Adipocyte (in vitro differentiated cells): Measurements from ENCODE around the gene GRAMD4.
A peak's percentile ranks its signal among the peaks of the same experiment; 100 is the strongest.

ENCODE experiments used
- DNase-seq: peaks from one replicate; pipeline ENCODE4 v3.0.0-alpha.2; 2015; ENCODE audit warnings: low read depth
- H3K27me3 ChIP-seq: replicated peaks from 2 replicates; pipeline ENCODE4 v1.7.0; 2013; ENCODE audit warnings: mild to moderate bottlenecking, low read length, moderate library complexity; ENCODE audit not compliant: control insufficient read depth, insufficient read depth
- H3K36me3 ChIP-seq: 2 replicates; pipeline ENCODE4 v1.7.0; 2013; ENCODE audit warnings: low read length, mild to moderate bottlenecking, moderate library complexity; ENCODE audit not compliant: control insufficient read depth, insufficient read depth, severe bottlenecking
- H3K4me1 ChIP-seq: 2 replicates; pipeline ENCODE4 v1.7.0; 2013; ENCODE audit warnings: mild to moderate bottlenecking, low read length, moderate library complexity; ENCODE audit not compliant: control insufficient read depth, insufficient read depth
- H3K4me3 ChIP-seq: 2 replicates; pipeline ENCODE4 v1.7.0; 2013; ENCODE audit warnings: mild to moderate bottlenecking, low read length, moderate library complexity
- H3K9ac ChIP-seq: 2 replicates; pipeline ENCODE4 v1.7.0; 2013; ENCODE audit warnings: mild to moderate bottlenecking, low read length, moderate library complexity
- H3K9me3 ChIP-seq: 2 replicates; pipeline ENCODE4 v1.7.0; 2013; ENCODE audit warnings: mild to moderate bottlenecking, low read length, moderate library complexity; ENCODE audit not compliant: control insufficient read depth

GRAMD4 gene

DNA sequence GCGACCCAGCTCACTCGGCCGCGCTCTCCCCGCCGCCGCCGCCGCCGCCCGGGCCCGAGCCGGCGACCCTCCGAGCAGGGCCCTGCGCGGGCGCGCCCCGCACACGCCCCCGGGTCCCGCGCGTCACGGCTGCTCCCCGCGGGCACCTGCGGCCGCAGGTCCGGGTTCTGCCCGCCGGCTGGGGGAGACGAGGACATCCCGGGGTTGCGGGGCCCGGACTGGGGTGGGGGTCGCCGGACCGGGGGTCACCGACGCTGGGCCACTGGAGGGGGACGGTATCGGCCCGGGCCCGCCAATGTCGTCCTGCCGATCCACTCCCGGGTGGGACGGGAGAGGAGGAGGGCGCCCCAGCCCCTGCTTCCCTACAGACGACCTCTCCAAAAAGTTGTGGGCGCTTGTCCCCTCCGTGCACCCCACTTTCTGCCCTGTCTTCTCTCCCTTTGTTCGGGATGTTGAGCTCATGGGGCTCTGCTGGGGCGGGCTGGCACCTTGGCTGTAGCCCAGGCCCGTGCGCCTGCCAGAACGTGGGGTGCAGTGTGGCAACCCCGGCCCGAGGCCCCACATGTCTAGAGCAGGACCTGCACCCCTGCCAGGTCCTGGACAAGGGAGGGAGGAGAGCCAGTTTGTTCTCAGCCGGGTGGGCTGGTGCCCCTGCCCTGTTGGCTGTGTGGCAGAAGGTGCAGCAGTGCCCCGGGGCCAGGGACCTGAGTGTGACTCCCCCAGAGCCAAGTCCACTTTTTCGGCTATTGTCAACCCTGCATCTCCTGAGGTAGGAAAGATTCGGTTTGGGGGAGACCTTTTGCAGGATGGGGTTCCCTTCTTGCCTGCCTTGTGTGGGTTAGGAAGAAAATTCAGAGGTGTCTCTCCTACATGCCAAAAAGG lies 42.6 kb upstream of the GRAMD4 start:
- H3K4me1 ChIP-seq: peaks cover 30% of the 10 kb centered on the region
- peak; percentile 46 for DNase-seq

DNA sequence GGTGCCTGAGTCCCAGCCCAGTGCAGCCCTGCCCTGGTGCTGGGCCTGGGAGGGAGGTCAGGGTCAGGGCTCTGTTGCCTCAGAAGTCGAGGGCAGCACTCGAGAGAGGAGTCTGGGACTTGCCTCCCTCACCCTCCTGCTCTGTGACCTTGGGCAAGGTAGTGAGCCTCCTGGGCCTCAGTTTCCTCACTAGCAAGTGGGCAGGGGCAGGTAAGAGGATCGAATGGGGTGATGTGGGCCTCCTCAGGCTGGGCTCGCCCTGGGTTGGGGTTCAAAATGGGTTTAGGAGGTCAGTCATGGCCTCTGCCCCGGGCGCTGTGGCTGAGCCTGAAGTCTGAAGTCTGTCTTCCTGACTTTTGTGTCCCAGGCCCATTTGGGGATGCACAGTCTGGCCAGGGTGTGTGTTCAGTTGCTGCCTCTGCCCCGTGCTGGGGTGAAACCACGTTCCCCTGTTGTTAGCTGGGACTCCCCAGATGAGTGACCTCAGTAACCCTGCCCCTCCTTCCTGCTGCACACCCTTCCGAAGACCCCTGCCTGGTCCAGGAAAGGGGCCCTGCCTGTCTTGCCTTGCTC lies 41.8 kb upstream of the GRAMD4 start:
- Histone ChIP-seq H3K27me3 (no peaks in the 10 kb centered on the region), H3K9ac (peak overlapping the region; percentile 87), H3K9me3 (no peaks in the 10 kb centered on the region), H3K36me3 (no peaks in the 10 kb centered on the region), H3K4me3 (peak overlapping the region; percentile 86), H3K4me1 (peaks cover 30% of the 10 kb centered on the region)
- DNase-seq: no peak

More for the DNA sequence above, 42.6 kb upstream of the GRAMD4 start:
- peak overlapping the region; percentile 87 for H3K9ac ChIP-seq
- no peaks in the 10 kb centered on the region for H3K9me3 ChIP-seq
- H3K36me3 ChIP-seq: no peaks in the 10 kb centered on the region
- peak overlapping the region; percentile 86 for H3K4me3 ChIP-seq
- no peaks in the 10 kb centered on the region for H3K27me3 ChIP-seq

DNA sequence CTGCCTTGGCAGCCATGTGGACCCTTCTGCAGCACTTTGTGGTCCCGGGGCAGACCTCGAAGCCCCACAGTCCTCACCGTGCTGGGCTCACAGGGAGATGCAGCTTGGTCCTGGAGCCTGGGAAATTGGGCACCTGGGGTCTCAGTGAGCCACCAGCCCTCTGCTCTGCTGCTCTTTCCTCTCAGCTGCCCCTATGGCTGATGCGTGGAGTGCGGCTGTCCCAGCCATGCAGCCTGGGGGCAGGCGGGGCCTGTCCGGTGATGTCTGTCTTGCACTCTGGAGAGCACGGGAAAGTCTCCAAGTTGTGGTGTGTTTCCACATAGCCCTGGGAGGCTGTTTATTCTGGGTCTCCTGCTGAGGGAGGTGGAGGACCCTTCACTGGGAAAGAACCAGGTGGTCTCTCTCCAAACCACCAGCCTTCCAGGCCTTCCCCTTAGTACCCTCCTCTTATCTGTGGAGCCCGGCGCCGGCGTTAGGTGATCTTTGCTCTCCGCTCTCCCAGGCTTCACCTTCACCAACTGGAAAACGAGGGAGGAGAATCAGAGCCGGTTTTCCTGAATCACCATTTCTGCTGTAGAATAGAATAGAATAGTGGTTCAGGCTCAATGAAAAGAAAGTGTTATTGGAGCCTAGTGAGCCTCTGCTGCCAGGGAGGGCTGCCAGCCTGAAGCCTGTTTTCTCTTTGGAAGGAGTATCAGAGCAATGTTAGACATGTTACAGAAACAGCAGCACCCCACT lies 41.2 kb upstream of the GRAMD4 start:
- Histone ChIP-seq H3K36me3 (no peaks in the 10 kb centered on the region), H3K9ac (peak overlapping the region; percentile 87), H3K27me3 (no peaks in the 10 kb centered on the region), H3K4me1 (peaks cover 30% of the 10 kb centered on the region), H3K4me3 (peak overlapping the region; percentile 86), H3K9me3 (no peaks in the 10 kb centered on the region)
- no peak for DNase-seq

DNA sequence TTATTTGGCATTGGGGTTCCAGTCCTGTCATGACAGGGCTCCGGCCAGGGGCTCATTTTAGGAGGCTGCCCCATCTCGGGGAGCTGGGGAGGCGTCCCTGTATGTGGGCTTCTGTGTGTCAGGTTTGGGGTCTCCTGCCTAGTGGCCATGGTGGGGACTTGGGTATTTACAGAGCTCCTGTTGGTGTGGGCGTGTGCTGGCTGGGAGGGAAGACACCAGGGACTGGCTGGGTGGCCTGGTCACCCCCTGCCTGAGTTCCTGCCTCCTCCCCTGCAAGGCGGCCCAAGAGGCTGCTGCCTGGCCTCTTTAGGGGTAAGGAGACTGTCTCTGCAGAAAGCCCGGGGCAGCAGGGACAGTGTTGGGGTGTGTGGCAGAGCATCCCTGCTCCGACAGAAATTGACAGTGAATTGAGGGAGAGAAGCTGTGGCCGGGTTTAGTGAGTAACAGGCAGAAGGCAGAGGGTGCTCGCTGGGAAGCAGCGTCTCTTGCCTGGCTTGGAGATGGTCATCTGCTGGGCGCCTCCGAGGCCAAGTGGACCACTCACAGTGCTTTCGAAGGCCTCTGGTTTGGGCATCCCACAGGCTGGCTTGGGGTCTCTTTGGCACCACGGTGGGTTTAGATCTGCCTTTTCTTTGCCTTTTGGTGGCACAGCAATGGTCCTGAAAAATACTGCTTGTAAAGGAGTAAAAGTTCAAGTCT lies 40.3 kb upstream of the GRAMD4 start:
- peak overlapping the region; percentile 86 for H3K4me3 ChIP-seq
- peaks cover 36% of the 10 kb centered on the region for H3K4me1 ChIP-seq
- peak overlapping the region; percentile 87 for H3K9ac ChIP-seq
- no peaks in the 10 kb centered on the region for H3K36me3 ChIP-seq
- H3K9me3 ChIP-seq: no peaks in the 10 kb centered on the region
- no peak for DNase-seq
- no peaks in the 10 kb centered on the region for H3K27me3 ChIP-seq

DNA sequence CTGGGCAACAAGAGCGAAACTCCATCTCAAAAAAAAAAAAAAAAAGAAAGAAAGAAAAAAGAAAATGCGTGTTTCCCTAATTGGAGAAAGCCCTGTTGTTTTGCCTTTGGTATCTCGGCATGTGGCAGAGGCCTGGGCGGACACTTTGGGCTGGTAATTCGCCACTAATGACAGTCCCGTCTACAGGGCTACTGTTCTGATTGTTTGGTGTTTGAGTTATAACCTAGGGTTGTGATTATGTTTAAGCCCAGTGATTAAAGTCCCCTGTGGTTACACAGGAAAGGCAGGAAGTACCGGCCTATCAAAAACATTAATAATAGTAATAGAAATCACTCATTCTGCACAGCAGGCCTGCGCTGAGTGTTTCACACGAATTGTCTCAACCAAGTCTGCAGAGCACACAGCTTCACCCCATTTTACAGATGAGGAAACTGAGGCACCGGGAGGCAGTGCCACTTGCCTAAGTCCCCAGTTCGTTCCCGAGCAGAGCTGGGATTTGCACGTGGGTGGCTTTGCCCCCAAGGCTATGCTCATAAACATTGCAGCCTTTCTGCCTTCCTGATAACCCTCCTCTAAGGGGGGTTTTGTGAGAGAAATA lies 39.1 kb upstream of the GRAMD4 start:
- Histone ChIP-seq H3K4me3 (no peak overlapping the region), H3K27me3 (no peaks in the 10 kb centered on the region), H3K9me3 (no peaks in the 10 kb centered on the region), H3K36me3 (no peaks in the 10 kb centered on the region), H3K4me1 (peaks cover 36% of the 10 kb centered on the region), H3K9ac (no peak overlapping the region)
- DNase-seq: no peak

DNA sequence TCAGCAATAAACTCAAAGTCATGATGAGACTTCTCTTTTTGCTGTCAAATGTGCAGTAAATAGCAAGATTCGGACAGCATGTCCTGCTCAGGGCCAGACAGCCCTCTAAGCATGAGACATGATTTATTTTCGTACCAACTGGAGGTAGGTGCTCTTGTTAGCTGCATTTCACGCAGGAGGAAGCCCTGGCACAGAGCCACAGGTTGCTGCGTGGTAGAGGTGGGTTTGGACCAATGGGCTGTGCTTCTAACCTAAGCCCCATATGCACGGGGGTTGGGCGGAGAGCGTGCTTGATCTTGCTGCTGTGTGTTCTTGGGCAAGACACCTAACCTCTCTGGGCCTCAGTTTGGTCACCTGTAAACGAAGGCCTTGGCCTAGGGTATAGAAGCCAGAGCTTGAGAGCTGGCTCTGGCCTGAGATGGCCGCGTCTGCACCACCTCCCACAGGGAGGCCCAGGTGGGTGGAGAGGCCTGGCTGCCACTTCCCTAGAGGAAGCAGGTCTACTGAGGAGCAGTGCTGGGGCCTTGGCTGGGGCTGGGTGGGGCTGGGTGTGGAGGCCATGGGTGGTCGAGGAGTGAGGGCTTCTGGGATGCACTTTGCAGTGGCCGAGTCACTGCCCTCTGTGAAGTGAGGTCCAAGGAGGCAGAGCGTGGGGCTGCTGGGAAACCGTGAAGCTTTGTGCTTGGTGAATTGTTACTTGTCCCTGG lies 38.5 kb upstream of the GRAMD4 start:
- Histone ChIP-seq H3K36me3 (no peaks in the 10 kb centered on the region), H3K4me3 (no peak overlapping the region), H3K9ac (no peak overlapping the region), H3K4me1 (peaks cover 36% of the 10 kb centered on the region), H3K27me3 (no peaks in the 10 kb centered on the region), H3K9me3 (no peaks in the 10 kb centered on the region)
- DNase-seq: no peak

DNA sequence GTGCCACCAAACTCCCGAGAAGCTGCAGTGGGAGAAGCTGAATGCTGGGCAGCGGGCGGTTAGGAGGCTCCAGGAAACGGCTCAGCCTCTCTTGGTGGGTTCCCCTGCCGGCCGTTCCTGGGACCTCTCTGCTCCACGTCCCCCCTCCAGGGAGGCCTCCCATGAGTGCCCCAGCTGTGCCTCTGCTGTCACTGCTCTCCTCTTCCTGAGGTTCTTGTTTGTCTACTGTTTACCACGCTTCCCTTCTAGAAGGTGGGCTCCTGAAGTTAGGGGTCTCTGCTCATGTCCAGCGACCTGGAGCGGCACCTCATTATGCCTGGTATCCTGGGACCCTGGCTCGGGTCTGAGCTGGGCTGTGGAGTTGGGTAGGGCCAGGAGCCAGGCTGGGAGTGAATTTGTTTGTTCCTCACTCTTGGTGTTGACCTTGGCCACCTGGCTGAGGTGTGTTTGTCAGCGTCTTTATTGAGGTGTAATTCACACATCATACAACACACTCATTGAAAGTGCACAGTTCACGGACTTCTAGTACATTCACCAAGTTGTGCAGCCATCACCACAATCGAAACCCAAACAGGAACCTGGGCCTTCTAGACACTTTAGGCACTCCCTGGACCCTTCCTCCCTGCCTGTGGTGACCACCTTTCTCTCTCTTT lies 37.8 kb upstream of the GRAMD4 start:
- H3K4me1 ChIP-seq: peaks cover 36% of the 10 kb centered on the region
- no peak overlapping the region for H3K9ac ChIP-seq
- no peak for DNase-seq
- no peaks in the 10 kb centered on the region for H3K36me3 ChIP-seq
- H3K27me3 ChIP-seq: no peaks in the 10 kb centered on the region
- no peaks in the 10 kb centered on the region for H3K9me3 ChIP-seq
- H3K4me3 ChIP-seq: no peak overlapping the region

DNA sequence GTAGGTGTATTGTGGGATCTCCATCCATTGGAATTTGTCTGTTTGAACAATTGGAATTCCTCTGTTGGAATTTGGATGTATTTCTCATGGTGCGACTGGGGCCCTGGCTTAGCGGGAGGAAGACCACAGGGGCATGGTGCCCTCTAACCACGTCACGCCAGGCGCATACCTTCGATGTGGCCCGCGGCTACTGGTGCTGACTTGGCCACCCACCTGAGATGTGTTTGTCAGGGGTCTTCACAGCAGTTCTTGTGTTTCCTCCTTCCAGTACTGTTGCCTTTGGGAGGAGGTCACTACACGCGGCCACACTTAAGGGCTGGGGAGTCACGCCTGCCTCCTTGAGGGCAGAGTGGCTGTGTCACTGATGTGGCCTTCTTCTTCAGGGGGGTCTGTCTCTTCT lies 36.6 kb upstream of the GRAMD4 start:
- Histone ChIP-seq H3K27me3 (no peaks in the 10 kb centered on the region), H3K4me3 (no peak overlapping the region), H3K4me1 (peaks cover 26% of the 10 kb centered on the region), H3K36me3 (no peaks in the 10 kb centered on the region), H3K9me3 (no peaks in the 10 kb centered on the region), H3K9ac (no peak overlapping the region)
- no peak for DNase-seq

DNA sequence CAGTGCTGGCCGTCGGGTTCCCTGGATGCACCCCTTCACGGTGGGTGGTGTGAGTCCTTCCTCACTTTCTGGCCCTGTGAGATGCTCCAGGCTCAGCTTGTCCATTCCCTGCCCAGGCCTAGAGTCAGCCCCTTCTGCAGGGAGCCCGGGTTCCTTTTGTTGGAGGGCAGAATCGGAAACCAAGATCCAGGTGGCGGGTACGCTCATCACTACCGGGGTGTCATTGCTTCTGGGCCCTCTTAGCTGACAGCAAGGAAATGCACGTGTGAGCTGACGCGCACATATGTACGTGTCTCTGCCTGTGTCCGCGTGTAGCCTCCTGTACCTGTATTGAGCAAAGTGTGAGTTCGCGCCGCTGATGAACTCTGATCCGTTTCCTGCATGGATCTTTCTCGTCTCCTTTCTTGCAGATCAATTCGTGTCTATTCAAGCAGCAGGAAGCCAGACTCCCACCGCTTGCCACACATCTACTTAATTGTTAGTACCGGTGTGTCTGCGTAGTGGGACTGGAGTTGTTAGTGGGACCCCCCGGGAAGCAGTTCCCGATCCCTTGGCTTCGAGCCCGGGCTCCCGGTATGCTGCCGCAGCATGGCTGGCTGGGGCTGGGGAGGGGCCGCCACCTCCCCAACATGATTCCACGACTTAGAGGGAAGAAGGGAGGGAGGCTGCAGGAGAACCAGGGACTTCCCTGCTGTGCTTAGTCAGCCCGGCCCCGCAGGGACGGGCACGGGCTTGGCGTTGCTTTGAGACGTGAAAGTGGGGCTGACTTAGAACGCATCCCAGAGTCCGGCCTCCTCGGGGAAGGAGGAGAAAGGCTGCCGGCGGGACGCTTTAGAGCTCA lies 35.9 kb upstream of the GRAMD4 start:
- Histone ChIP-seq H3K36me3 (no peaks in the 10 kb centered on the region), H3K9ac (peak overlapping the region; percentile 68), H3K27me3 (no peaks in the 10 kb centered on the region), H3K9me3 (no peaks in the 10 kb centered on the region), H3K4me3 (peak overlapping the region; percentile 56), H3K4me1 (peaks cover 19% of the 10 kb centered on the region)
- DNase-seq: no peak
